ENCODE measurements around the gene TMEM72.

DNA sequence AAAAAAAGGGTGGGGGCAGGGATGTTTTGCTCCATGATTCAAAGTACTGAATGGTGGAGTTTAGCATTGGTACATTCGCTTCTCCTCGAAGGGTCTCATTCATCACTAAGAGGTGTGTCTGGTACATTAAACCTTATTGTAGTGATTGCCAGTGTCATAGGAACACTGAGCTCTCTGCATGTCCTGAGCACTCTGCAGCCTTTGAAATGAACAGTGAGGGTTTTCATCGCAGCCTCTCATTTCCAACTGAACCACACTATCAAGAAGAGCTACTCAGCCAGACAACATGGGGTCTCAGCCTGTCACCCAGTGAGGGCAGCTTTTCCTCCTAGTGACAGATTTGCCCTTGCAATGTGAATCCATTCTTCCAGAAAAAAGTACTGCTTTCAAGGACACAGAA is 75.0 kb downstream of the TMEM72 start:
- TF ChIP-seq GABPA (IDR thresholded peaks at IDR 0.05 in 1 of 2, conservative IDR thresholded peaks at IDR 0.05 in 1 of 2) (no peak), SP1 (IDR thresholded peaks at IDR 0.05) (no peak), FOXA2 (IDR thresholded peaks at IDR 0.05) (no peak), RAD21 (IDR thresholded peaks at IDR 0.05) (no peak), JUND (IDR thresholded peaks at IDR 0.05) (no peak), HNF4G (IDR thresholded peaks at IDR 0.05) (no peak), RXRA (IDR thresholded peaks at IDR 0.05) (no peak), YY1 (IDR thresholded peaks at IDR 0.05) (no peak), HNF4A (conservative IDR thresholded peaks at IDR 0.05) (no peak)
- TF ChIP-seq, protein P1, sequence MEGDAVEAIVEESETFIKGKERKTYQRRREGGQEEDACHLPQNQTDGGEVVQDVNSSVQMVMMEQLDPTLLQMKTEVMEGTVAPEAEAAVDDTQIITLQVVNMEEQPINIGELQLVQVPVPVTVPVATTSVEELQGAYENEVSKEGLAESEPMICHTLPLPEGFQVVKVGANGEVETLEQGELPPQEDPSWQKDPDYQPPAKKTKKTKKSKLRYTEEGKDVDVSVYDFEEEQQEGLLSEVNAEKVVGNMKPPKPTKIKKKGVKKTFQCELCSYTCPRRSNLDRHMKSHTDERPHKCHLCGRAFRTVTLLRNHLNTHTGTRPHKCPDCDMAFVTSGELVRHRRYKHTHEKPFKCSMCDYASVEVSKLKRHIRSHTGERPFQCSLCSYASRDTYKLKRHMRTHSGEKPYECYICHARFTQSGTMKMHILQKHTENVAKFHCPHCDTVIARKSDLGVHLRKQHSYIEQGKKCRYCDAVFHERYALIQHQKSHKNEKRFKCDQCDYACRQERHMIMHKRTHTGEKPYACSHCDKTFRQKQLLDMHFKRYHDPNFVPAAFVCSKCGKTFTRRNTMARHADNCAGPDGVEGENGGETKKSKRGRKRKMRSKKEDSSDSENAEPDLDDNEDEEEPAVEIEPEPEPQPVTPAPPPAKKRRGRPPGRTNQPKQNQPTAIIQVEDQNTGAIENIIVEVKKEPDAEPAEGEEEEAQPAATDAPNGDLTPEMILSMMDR (IDR thresholded peaks at IDR 0.05; ENCODE audit: low read depth, low read length, missing input control) = no peak
- TF ChIP-seq, protein P2, sequence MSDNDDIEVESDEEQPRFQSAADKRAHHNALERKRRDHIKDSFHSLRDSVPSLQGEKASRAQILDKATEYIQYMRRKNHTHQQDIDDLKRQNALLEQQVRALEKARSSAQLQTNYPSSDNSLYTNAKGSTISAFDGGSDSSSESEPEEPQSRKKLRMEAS (IDR thresholded peaks at IDR 0.05) = no peak
- TF ChIP-seq, protein P3, sequence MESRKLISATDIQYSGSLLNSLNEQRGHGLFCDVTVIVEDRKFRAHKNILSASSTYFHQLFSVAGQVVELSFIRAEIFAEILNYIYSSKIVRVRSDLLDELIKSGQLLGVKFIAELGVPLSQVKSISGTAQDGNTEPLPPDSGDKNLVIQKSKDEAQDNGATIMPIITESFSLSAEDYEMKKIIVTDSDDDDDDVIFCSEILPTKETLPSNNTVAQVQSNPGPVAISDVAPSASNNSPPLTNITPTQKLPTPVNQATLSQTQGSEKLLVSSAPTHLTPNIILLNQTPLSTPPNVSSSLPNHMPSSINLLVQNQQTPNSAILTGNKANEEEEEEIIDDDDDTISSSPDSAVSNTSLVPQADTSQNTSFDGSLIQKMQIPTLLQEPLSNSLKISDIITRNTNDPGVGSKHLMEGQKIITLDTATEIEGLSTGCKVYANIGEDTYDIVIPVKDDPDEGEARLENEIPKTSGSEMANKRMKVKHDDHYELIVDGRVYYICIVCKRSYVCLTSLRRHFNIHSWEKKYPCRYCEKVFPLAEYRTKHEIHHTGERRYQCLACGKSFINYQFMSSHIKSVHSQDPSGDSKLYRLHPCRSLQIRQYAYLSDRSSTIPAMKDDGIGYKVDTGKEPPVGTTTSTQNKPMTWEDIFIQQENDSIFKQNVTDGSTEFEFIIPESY (IDR thresholded peaks at IDR 0.05) = no peak
- TF ChIP-seq, protein P4, sequence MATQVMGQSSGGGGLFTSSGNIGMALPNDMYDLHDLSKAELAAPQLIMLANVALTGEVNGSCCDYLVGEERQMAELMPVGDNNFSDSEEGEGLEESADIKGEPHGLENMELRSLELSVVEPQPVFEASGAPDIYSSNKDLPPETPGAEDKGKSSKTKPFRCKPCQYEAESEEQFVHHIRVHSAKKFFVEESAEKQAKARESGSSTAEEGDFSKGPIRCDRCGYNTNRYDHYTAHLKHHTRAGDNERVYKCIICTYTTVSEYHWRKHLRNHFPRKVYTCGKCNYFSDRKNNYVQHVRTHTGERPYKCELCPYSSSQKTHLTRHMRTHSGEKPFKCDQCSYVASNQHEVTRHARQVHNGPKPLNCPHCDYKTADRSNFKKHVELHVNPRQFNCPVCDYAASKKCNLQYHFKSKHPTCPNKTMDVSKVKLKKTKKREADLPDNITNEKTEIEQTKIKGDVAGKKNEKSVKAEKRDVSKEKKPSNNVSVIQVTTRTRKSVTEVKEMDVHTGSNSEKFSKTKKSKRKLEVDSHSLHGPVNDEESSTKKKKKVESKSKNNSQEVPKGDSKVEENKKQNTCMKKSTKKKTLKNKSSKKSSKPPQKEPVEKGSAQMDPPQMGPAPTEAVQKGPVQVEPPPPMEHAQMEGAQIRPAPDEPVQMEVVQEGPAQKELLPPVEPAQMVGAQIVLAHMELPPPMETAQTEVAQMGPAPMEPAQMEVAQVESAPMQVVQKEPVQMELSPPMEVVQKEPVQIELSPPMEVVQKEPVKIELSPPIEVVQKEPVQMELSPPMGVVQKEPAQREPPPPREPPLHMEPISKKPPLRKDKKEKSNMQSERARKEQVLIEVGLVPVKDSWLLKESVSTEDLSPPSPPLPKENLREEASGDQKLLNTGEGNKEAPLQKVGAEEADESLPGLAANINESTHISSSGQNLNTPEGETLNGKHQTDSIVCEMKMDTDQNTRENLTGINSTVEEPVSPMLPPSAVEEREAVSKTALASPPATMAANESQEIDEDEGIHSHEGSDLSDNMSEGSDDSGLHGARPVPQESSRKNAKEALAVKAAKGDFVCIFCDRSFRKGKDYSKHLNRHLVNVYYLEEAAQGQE (IDR thresholded peaks at IDR 0.05) = no peak
